PC-9 (cell line): ENCODE results near the gene HOMER3. TPM values are rescaled to one million over a fixed set of nuclear protein-coding genes. Genes with fewer than 3 reads are reported as not detected.

Source experiments
- BruUV-seq: library from RNA; stranded (reverse); fragments of 400-500 nt; replicated peaks from 2 replicates; lab custom pipeline; 2021; lab: Mats Ljungman, UMichigan
- CTCF ChIA-PET: fragments of 300-600 bp; sonication (Branson Sonifier 250); formaldehyde crosslinking; loops from one replicate; lab custom pipeline; 2022; ENCODE audit warnings: antibody characterized with exemption; lab: Charles Lee
- POLR2A ChIA-PET: fragments of 300-600 bp; sonication (Branson Sonifier 250); formaldehyde crosslinking; loops from one replicate; lab custom pipeline; 2022; ENCODE audit warnings: antibody characterized with exemption; ENCODE audit not compliant: unreplicated experiment; lab: Charles Lee
- DNase-seq, 2 experiments: peaks; one replicate each; pipeline versions ENCODE4 v3.0.0 to v3.0.0-alpha.2; 2015 to 2022; ENCODE audit warnings: mixed read lengths in 1 of 2
- H2AFZ ChIP-seq: fragments of 200-600 bp; sonication (generic); 2 replicates; pipeline ENCODE4 v1.8.1; 2017; ENCODE audit warnings: antibody characterized with exemption
- H3F3A ChIP-seq: fragments of 200-600 bp; sonication (generic); 2 replicates; pipeline ENCODE4 v1.8.1; 2017; ENCODE audit warnings: antibody characterized with exemption, mild to moderate bottlenecking, low read depth; ENCODE audit not compliant: insufficient read depth
- H3K27ac ChIP-seq: fragments of 200-600 bp; sonication (generic); 2 replicates; pipeline ENCODE4 v1.6.1; 2016; ENCODE audit warnings: mixed run types
- H3K27me3 ChIP-seq: fragments of 200-600 bp; sonication (generic); 2 replicates; pipeline ENCODE4 v1.6.1; 2016; ENCODE audit warnings: low read depth, mixed run types; ENCODE audit not compliant: insufficient read depth
- H3K36me3 ChIP-seq: fragments of 200-600 bp; sonication (generic); 2 replicates; pipeline ENCODE4 v1.6.1; 2016; ENCODE audit warnings: low read depth, mixed run types
- H3K4me1 ChIP-seq: fragments of 200-600 bp; sonication (generic); replicated peaks from 2 replicates; pipeline ENCODE4 v1.6.1; 2016; ENCODE audit warnings: mixed run types; ENCODE audit not compliant: insufficient read depth
- H3K4me2 ChIP-seq: fragments of 200-600 bp; sonication (generic); 2 replicates; pipeline ENCODE4 v1.6.1; 2017; ENCODE audit warnings: mixed run types
- H3K4me3 ChIP-seq: fragments of 200-600 bp; sonication (generic); 2 replicates; pipeline ENCODE4 v1.6.1; 2016; ENCODE audit warnings: mixed run types
- H3K79me2 ChIP-seq: fragments of 200-600 bp; sonication (generic); 2 replicates; pipeline ENCODE4 v1.6.1; 2017; ENCODE audit warnings: low read depth, mixed run types
- H3K9me2 ChIP-seq: fragments of 200-600 bp; sonication (generic); 2 replicates; pipeline ENCODE4 v1.8.1; 2017; ENCODE audit warnings: mild to moderate bottlenecking; ENCODE audit not compliant: insufficient read depth
- H3K9me3 ChIP-seq: fragments of 200-600 bp; sonication (generic); 2 replicates; pipeline ENCODE4 v1.8.1; 2016; ENCODE audit warnings: low read depth; ENCODE audit not compliant: insufficient read depth
- H4K20me1 ChIP-seq: fragments of 200-600 bp; sonication (generic); 2 replicates; pipeline ENCODE4 v1.8.1; 2017; ENCODE audit not compliant: insufficient read depth
- EZH2 ChIP-seq: fragments of 200-600 bp; sonication (generic); IDR thresholded peaks from 2 replicates; pipeline ENCODE4 v1.8.0; 2017; ENCODE audit warnings: antibody characterized with exemption, low read depth
- intact Hi-C: fragments of 100-400 bp; cut with micrococcal nuclease; formaldehyde crosslinking; loops from one replicate; pipeline ENCODE4 v1.10.0; 2022; ENCODE audit not compliant: unreplicated experiment
- total RNA-seq: library from RNA; stranded (reverse); gene quantifications from 2 replicates; pipeline ENCODE4 v1.2.3, GENCODE V29; 2021
- TF ChIP-seq, protein P1 (sequence below): fragments of 200-600 bp; sonication (generic); conservative IDR thresholded peaks from 2 replicates; pipeline ENCODE4 v1.6.1; 2017; ENCODE audit warnings: mixed run types, antibody characterized with exemption, mild to moderate bottlenecking, moderate library complexity

The HOMER3 gene
- total RNA-seq, 1 experiment from 2014 or later, result 55.7 TPM

GRCh38 chr19:18949858-18950257 is 8.8 kb upstream of the HOMER3 start:
- Histone ChIP-seq H3K36me3 (no peaks in the 10 kb centered on the region), H3K9me3 (no peaks in the 10 kb centered on the region), H3K27ac (no peak overlapping the region), H2AFZ (no peak overlapping the region), H3K79me2 (no peaks in the 10 kb centered on the region), H3K27me3 (no peaks in the 10 kb centered on the region), H3K4me3 (no peak overlapping the region), H3K9me2 (no peaks in the 10 kb centered on the region), H3K4me2 (no peak overlapping the region), H3K4me1 (peaks cover 31% of the 10 kb centered on the region), H4K20me1 (no peaks in the 10 kb centered on the region), H3F3A (peaks cover 48% of the 10 kb centered on the region)
- ChIA-PET CTCF (no interaction called here), POLR2A (no interaction called here)
- intact Hi-C loops, result no loop called here
- BruUV-seq, result no TSS peak
- no peak for TF ChIP-seq EZH2
- TF ChIP-seq, protein P1, sequence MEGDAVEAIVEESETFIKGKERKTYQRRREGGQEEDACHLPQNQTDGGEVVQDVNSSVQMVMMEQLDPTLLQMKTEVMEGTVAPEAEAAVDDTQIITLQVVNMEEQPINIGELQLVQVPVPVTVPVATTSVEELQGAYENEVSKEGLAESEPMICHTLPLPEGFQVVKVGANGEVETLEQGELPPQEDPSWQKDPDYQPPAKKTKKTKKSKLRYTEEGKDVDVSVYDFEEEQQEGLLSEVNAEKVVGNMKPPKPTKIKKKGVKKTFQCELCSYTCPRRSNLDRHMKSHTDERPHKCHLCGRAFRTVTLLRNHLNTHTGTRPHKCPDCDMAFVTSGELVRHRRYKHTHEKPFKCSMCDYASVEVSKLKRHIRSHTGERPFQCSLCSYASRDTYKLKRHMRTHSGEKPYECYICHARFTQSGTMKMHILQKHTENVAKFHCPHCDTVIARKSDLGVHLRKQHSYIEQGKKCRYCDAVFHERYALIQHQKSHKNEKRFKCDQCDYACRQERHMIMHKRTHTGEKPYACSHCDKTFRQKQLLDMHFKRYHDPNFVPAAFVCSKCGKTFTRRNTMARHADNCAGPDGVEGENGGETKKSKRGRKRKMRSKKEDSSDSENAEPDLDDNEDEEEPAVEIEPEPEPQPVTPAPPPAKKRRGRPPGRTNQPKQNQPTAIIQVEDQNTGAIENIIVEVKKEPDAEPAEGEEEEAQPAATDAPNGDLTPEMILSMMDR, result no peak
- DNase-seq, result no peak

DNA sequence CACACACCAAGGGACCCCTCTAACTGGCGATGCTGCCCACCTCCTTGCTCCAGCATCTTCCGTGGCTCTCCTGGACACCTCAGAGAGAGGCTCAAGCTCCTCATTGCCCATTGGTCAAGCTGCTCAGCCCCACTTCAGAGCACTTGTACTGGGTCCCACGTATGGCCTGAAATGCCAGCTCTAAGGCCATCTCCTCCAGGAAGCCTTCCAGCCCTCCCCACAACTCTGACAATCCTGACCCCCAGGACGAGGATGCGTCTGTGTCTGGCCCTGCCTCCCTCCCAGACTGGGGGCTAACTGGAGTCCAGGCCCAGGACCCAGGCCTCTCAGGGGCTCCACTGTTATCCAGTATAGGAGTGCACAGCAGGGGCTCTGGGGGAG is 7.9 kb upstream of the HOMER3 start:
- no peak overlapping the region for H3K4me2 ChIP-seq
- H3K4me3 ChIP-seq, result no peak overlapping the region
- no peak overlapping the region for H2AFZ ChIP-seq
- no peaks in the 10 kb centered on the region for H3K79me2 ChIP-seq
- intact Hi-C loops, result no loop called here
- no peaks in the 10 kb centered on the region for H3K27me3 ChIP-seq
- no peaks in the 10 kb centered on the region for H4K20me1 ChIP-seq
- peaks cover 31% of the 10 kb centered on the region for H3K4me1 ChIP-seq
- H3K9me3 ChIP-seq, result no peaks in the 10 kb centered on the region
- no TSS peak for BruUV-seq
- peaks cover 55% of the 10 kb centered on the region for H3F3A ChIP-seq
- TF ChIP-seq, protein P1, result no peak
- no peaks in the 10 kb centered on the region for H3K9me2 ChIP-seq
- no peak for DNase-seq
- POLR2A ChIA-PET, result interaction anchor here (0.6 kb wide), 1 partner anchor 30 kb away, joined by 3 read pairs; the partner anchor contains the start of genes COPE and DDX49
- no peaks in the 10 kb centered on the region for H3K36me3 ChIP-seq
- CTCF ChIA-PET, result no interaction called here
- H3K27ac ChIP-seq, result no peak overlapping the region

- no peaks in the 10 kb centered on the region for H3K79me2 ChIP-seq
- H3K27ac ChIP-seq, result no peak overlapping the region
- POLR2A ChIA-PET, result interaction anchor here (0.6 kb wide), 1 partner anchor 29 kb away, joined by 3 read pairs; the partner anchor contains the start of genes COPE and DDX49
- no peaks in the 10 kb centered on the region for H3K9me2 ChIP-seq
- no peak for TF ChIP-seq EZH2
- TF ChIP-seq, protein P1, result no peak
- H3F3A ChIP-seq, result peaks cover 51% of the 10 kb centered on the region
- peaks cover 26% of the 10 kb centered on the region for H3K4me1 ChIP-seq
- H3K36me3 ChIP-seq, result no peaks in the 10 kb centered on the region
- H3K4me3 ChIP-seq, result no peak overlapping the region
- no TSS peak for BruUV-seq
- intact Hi-C loops, result no loop called here
- CTCF ChIA-PET, result interaction anchor here (0.6 kb wide), 1 partner anchor 39 kb away, joined by 4 read pairs; no protein-coding TSS in a partner anchor
- no peaks in the 10 kb centered on the region for H4K20me1 ChIP-seq
- DNase-seq, result no peak
- H3K27me3 ChIP-seq, result no peaks in the 10 kb centered on the region
- H3K4me2 ChIP-seq, result no peak overlapping the region
- H2AFZ ChIP-seq, result no peak overlapping the region
- no peaks in the 10 kb centered on the region for H3K9me3 ChIP-seq
These were observed 7.3 kb upstream of the HOMER3 start for GRCh38 chr19:18948075-18948975.
